GM18520 (cell line): Measurements from ENCODE around the gene NAALADL2.

Experiments used
- ATAC-seq: cut with Tn5 transposase; IDR thresholded peaks from one replicate; pipeline ENCODE4 v1.9.1; 2021; ENCODE audit not compliant: unreplicated experiment

NAALADL2 gene

DNA sequence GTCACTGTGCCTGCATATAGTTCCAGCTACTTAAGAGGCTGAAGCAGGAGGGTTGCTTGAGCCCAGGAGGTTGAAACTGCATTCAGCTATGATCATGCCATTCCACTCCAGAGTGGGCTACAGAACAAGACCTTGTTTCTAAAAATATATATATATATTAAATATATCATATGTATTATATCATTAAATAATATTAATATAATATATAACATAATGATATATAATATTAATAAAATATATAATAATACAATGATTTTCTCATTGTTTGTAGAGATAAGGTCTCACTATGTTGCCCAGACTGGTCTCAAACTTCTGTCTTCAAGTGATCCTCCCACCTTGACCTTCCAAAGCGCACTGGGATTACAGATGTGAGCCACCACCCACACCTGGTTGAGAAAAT lies 101.8 kb downstream of the NAALADL2 start:
- ATAC-seq = no peak

DNA sequence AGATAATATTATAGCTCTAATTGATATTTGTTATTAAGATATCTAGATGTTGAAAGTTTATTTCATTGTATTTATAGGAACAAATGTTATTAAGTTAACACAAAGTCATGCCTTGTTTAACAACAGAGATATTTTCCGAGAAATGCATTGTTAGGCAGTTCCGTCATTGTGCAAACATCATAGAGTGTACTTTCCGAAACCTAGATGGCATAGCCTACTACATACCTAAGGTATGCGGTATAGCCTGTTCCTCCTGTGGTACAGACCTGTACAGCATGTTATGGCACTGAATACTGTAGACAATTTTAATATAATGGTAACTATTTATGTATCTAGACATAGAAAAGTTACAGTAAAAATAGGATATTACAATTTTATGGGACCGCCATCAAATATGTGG lies 114.3 kb downstream of the NAALADL2 start:
- no peak for ATAC-seq

DNA sequence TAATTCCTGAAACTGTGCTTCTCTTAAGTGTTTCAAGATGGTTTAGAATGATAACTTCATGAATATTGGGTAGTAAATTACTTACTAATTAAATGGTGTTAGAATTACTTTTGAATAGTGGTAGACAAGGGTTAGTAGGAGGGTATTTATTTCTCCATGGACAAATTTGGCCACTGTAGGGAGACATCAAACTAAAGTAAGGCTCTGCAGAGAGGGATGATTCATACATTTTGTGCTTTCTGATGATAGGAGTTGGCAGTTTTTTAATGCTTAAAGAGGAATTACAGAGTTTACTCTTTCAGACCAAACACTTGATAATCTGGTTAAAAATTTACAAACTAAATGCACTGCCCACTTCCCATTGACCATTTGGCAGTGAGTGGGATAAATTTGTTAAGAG lies 127.6 kb downstream of the NAALADL2 start:
- no peak for ATAC-seq

DNA sequence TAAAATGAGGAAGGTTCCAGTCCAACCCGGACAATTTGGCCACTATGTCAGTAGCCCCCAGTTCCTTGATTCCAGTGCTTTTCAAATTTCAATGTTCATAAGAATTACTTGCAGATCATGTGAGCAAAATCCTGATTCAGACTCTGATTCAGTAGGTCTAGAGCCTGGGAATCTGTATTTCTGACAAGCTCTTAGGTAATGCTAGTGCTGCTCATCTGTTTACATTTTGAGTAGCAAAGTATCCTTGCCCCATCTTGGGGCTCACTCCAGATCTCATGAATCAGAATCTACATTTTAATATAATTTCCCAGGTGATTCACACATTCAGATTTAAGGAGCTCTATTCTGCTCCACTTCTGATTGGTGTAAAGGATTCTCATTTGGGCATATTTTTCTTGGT lies 142.0 kb downstream of the NAALADL2 start:
- no peak for ATAC-seq

DNA sequence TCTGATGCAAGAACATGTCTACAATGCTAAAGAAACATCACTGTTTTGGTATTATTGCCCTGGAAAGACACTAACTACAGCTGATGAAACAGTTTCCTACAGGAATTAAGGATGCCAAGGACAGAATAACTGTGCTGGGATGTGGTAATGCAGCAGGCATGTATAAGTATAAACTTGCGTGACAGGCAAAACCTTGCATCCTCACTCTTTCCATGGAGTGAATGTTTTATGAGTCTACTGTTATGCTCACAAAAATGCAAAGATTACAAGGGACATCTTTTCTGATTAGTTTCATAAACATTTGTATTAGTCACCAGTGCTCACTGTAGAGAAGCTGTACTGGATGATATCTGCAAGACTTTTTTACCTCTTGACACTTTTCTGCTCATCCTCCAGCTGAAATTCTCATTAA lies 143.6 kb downstream of the NAALADL2 start:
- no peak for ATAC-seq

DNA sequence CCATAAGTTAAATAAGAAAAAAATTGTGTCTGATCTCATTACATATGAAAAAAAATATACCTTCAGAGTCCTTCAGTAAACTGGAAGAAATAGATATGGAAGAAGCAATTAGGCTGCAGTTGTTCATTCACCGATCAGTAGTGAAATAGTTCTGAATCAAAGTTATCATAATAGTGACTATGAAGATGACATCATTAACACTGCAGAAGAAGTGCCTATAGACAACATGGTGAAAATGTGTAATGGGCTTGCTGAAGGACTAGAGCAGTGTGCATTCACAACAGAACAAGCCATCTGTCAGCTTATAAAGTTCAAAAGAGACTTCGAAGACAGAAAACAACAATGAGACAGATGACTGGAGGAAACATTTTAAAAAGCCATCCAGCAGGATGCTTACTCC lies 144.5 kb downstream of the NAALADL2 start:
- ATAC-seq = no peak

DNA sequence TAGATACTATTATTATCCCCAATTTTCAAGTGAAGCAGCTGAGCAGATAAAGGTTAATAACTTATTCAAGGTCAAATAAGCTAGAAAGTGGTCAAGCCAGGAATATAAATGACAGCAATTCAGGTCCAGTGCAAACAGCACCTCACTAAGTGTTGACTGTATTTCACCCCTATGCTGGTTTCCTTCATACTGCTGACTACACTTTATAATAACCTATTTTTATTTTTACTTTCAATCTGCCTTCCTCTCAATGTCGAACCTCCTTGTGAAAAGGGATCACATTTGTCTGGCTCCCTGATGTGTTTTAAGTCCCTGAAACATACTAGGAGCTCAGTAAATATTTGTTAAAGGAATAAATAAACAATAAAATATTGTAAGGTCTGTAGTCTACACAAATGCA lies 146.1 kb downstream of the NAALADL2 start:
- no peak for ATAC-seq

DNA sequence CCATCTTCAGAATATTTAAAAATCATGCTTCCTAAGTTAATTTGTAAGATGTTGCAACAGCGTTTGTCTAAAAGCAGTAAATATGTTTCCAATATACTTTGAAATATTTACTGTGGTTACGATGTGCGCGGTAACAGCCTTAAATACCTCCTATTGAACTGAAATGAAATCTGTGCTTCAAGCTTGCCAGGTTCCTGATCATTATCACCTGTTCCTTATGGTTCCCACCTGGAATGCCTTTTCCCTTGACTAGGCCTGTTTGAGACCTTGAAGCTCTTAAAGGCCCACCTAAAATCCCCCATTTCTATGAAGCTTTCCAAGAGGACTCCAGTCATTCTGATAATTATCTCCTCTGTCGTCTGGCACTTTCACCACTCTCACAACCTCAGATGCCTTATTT lies 146.7 kb downstream of the NAALADL2 start:
- ATAC-seq = no peak

DNA sequence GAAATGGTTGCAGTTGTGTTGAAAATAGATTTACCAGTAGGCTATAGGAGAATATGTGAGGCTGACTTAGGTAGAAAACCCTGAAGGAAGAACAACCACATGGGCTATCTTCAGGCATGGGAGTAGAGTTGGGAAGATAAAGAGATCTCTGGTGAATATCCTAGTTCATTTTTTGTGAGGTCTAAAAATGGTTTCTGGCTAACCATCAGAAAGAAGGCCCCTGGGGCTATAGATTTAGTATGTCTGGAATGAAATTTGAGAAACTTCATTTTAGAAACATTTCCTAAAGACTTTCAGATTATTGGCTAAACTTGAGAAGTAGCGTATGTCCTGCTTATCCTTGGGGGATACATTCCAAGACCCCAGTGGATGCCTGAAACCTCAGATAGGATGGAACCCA lies 148.2 kb downstream of the NAALADL2 start:
- no peak for ATAC-seq

DNA sequence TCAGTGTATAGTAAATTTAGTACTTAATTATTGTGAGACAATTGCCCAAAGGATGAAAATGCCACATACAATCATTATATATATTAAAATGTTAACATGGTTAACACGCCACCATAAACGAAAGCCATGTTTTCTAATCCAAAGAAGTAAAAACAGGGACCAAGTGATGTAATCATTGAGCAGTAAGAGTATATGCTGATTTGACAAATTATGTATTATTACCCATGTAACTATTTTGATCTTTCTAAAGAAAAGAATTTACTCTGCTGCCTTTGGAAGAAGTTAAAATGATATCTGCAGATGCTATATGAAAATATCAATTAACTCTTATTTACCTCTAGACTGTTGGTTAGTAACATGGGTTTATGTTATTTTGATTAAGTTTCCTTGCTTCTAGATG lies 150.2 kb downstream of the NAALADL2 start:
- no peak for ATAC-seq

DNA sequence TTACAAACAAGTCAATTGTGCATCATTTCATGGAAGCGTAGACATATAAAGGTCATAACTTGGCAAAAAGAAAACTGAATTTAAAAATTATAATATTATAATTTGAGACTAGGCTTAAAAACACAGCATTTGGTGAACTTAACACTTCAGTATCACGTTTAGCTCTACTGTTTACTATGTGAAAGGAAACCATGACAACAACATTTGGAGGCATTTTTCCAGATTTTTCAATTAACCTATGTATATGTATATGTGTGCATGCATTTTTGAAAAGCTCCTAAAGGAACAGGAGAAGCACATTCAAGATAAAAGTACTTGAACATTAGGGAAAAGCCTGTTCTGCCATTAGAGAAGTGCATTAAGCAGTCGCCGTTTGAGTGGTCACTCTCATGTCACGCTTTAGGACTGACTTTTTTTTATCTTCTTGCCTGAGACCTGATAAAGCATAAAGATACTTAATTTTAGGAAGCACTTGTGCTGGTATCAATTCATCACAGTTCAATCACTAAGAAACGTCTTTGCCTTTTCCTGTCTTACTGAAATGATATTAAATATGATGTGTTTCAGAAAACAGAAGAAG lies 156.0 kb downstream of the NAALADL2 start:
- ATAC-seq = no peak

DNA sequence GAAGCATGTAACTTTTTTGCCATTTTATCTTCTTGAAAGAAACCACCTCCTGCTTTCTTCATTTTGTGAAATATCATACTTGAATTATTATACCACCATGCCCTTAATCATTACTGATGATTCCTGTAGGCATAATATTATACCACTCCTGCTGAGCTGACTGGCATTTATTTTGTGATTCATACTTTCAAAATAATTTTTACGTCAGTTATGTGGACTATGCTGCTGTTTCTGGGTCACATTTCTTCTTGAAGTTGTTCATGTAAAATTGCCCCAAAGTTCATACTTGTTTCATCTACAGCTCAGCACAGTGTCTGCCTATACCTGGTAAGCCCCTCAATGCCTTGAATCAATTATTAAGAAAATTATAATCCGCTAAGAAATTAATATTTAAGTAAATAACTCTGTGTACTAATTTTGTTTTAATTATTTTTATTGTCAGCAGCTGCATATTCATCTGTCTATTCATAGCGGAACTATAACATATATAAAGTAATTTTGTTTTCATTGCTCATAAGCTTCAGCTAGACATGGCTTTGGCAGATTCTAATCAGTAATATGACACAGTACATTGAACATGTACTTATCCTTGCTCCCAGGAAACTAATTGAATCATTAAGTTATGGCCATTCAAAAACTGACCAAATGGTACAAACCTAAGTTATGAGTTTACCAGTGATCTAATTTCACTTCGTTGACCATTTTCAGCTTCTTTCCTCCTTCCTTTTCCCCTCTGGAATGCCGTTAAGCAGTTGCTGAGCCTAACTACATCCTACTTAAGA lies 160.0 kb downstream of the NAALADL2 start:
- ATAC-seq = no peak

DNA sequence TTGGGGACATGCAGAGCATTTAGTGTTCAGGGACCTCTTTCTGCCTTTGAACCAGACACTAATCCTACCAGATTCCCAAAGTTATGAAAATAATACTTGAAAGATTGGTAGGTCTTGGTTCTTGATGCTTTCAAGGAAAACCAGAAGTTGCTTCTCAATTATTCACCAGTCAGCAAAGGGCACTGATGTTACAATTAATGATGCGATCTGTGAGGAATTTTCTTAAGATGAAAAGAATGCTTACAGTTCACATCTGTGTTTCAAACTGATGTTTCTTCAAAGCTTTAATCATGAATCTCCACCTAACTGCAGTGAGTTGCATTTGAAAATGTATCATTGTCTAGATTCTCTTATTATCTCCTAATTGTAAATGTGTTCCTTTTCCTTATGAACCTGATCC lies 161.0 kb downstream of the NAALADL2 start:
- ATAC-seq = no peak

DNA sequence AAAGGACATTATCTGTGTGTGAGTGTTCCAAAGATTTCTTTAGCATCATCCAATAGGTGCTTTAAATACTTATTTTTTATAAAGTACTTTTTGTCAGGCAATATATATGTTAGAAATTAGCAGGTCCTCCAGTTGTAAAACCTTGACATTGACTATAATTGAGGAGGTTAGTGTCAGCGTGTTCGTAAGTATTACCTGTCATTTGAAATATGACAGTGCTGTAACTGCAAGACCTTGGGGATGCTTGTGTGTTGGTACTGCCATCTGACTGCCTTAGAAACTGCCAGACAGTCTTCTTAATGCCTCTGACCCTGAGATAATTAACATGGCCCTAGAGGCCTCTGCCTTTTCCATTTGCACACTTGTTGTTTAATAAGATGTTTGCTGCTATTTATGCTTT lies 170.7 kb downstream of the NAALADL2 start:
- no peak for ATAC-seq

DNA sequence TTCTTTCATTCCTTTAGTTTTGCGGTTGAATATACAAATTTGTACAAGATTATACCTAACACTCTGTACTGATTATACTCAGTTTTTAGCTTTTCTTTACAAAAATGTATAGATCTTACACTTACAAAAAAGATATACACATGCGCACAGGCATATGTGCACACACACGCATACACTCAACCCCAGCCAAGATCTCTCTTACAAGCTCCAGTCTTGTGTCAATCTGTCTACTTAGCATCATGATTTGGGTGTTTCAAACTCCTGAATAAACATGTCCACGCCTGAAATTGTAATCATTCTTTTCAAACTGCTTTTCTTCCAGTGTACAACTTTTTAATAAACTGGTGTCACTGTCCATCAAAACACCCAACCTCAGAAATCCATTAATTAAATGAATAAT lies 180.7 kb downstream of the NAALADL2 start:
- no peak for ATAC-seq

DNA sequence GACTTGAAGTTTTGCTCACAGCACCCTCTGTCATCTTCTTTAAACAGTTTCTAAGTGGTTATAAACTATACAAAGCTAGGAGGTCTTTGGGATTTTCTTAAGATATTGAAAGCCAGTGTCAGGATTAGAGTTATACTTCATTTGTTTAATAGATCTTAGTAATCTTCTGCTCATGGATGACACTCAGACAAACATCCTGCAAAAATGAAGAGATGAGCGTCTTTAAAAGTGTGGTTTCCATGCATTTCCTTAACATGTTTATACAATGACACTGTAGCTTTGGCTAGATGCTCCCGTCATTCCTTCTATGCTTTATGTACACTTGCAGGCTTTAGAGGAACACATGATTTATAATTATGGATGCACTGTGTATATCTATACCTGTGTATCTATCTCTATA lies 182.2 kb downstream of the NAALADL2 start:
- no peak for ATAC-seq

DNA sequence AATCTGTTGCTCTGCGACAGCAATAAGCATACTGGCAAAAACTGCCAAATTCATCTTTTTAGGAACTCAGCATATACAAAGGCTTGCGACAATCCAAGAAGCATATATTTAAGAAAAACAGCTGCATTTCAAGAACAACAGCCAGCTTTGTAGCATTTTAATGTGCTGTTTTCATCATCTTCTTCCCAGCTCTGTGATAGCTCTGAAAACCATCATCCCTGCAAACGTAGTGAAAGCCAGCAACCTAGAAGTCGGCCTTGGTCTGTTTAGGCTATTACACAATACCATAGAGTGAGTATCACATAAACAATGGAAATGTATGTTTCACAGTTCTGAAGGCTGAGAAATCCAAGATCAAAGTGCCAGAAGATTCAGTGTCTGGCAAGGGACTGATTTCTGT lies 187.5 kb downstream of the NAALADL2 start:
- ATAC-seq = no peak

DNA sequence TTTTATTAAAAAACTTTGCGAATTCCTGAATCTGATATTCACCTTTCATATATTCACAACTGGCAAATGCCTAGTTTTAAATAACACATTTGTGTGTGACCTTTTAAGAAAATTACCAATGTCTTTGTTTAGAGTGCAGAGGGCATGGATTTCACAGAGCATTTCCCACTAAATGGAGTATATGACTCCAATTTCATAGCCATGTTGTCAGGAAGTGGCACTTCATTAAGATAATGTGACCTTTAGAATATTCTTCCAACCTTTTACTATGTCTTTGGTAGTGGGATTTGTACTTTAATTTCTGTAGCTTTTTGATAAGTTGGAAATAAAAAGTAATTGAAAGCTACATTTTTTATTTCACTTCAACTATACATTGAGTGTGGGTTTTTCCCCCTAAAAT lies 188.7 kb downstream of the NAALADL2 start:
- ATAC-seq = no peak

DNA sequence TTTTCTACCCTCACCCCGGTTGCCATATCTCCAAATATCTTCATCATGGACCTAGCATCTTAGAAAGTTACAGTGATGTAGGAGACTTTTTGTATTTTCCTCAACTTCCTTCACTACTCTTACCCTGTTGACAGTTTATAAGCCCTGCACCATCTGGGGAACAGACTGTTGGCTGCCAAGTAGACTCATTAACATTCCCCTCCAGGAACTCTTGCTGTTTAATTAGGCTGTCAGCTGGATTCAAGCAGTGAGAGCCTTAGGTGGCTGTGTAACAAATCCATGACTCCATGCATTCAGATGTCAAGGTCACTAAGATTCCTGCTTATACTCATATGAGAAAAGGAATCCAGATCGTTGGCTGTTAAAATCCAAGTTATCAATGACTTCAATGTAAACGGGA lies 198.3 kb downstream of the NAALADL2 start:
- ATAC-seq = no peak

DNA sequence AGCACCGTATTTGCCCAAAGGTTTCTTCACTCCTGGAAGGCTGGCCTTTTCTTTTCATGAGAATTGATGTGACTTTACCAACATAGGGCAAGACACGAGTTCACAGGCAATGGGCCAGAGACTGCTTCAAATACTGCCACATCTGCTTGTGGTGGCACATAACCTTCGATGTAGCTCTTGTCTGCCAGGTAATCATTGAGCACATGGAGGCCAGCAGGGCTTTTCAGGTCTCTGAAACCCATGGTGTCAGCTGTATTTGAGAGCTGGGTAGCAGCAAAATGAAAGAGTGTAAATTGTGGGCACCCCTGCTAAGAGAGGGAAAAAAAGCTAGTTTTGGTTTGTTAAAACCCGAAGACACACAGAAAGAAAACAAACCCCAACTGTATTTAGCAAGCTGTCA lies 200.7 kb downstream of the NAALADL2 start:
- ATAC-seq = no peak

DNA sequence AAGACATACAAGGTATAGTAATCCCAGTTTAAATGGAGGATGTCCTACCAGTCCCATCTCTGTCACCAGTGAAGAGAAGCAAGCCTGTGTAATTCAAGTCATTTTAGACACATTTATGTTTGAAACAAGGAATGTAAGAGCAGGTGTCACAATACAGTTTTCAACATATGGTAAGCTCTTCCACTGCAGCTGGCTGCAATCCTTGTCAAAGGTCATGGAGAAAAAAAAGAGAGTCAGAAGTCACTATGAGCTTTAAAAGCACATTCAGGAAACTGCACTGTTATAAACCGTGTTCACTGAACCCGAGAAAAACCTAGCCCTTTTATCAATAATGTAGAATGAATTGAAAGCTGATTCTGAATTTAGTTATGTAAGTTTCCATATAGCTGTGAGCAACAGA lies 206.4 kb downstream of the NAALADL2 start:
- ATAC-seq = no peak

DNA sequence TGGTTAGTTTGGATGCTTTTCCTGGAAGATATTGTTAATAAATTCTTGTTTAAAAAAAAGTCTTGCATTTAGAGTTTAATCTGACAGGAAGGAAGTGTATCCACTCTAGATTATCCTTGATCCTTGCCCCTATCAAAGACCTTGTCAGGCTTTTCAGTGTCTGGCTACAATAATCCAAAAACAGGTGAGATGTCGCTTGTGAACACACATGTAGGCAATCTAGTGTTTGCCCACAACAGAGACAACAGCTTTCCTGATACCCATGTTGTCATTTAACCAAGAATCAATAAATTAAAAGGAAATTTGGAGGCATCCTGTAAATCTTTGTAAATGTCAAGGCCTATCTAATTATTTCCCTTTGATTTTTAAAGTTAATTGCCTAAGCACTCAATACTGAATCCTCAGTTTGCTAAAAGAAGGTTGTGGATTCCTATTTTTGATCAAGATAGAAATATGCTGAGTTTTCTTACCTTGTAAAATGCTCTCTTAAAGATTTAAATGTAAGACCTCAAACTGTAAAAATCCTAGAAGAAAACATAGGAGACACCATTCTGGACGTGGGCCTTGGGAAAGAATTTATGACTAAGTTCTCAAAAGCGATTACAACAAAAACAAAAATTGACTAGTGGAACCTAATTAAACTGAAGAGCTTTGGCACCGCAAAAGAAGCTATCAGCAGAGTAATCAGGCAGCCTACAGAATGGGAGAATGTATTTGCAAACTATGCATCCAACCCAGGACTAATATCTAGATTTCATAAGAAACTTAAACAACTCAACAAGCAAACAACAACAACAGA lies 207.7 kb downstream of the NAALADL2 start:
- ATAC-seq = no peak
